ENCODE data around the gene HOXC4.

The HOXC4 gene

DNA sequence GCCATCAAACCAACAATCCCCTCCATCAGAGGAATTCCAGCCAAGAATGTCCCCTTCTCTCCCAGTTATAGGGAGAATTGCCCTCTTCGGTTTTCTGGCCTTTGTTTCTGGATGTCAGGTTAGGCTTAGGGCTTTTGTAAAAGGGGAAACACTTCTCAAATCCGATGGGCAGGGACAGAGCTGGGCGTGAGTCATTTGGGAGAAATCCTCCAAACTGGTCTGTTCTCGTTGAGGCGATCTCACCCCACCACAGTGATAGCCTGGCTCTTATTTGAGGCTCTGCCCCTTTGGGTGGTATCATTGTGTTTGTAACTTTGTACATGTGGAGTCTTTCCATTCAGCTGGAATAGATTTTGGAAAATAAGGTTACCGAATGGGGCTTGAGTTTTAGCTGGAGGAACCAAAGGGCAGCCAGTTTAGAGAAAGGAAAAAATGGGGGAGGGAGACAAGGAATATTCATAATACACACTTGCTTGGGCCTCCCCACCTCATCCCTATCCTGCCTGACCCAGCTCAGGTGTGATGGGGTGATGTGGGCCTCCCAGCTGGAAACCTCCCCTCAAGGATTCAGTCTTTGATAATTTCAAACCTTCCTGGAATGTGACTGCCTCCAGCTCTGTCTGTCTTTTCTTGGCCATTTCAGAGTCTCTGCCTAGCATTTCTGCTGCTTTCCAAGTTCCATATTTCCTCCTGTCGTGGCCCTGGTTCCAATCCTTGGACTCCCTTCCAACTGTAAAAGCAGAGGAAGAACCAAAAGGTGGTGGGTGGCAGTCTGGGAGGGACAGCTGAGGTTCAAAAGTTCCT lies 7.5 kb downstream of the HOXC4 start:
- no peak overlapping the region for H3K4me3 ChIP-seq (ENCODE audit: low read depth, low read length)
- POLR2A ChIA-PET: interaction anchor here (0.6 to 1.6 kb wide), 2 partner anchors 11 to 55 kb away, joined by 3 read pairs; no protein-coding TSS in a partner anchor
- no peak for DNase-seq (ENCODE audit: low read depth, low spot score)
- TF ChIP-seq, protein P1, sequence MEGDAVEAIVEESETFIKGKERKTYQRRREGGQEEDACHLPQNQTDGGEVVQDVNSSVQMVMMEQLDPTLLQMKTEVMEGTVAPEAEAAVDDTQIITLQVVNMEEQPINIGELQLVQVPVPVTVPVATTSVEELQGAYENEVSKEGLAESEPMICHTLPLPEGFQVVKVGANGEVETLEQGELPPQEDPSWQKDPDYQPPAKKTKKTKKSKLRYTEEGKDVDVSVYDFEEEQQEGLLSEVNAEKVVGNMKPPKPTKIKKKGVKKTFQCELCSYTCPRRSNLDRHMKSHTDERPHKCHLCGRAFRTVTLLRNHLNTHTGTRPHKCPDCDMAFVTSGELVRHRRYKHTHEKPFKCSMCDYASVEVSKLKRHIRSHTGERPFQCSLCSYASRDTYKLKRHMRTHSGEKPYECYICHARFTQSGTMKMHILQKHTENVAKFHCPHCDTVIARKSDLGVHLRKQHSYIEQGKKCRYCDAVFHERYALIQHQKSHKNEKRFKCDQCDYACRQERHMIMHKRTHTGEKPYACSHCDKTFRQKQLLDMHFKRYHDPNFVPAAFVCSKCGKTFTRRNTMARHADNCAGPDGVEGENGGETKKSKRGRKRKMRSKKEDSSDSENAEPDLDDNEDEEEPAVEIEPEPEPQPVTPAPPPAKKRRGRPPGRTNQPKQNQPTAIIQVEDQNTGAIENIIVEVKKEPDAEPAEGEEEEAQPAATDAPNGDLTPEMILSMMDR (IDR thresholded peaks at IDR 0.05; ENCODE audit: insufficient read depth, low read length, missing control alignments): no peak
- CTCF ChIA-PET: interaction anchor here (1.7 to 3.0 kb wide), 2 partner anchors 20 to 140 kb away, joined by 4 to 6 read pairs; no protein-coding TSS in a partner anchor

DNA sequence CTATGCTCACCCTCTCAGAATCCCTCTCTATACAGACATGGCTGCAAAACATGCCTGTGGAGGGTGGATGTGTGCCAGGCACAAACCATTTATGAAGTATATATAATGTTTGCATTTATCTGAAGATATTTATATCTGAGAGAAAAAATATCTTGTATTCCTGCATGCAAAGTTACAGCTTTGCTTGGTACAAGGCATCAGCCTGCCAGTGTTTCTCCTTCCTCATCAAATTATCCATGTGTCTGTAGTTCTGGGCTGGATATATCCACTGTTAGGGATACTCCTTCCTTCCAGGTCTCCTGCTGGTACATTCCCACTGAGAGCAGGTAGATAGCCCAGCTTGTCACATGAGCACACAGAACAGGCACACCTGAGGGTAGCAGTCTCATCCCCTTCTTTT lies 12.0 kb downstream of the HOXC4 start:
- no peak overlapping the region for H3K4me3 ChIP-seq (ENCODE audit: low read depth, low read length)
- POLR2A ChIA-PET: no interaction called here
- DNase-seq (ENCODE audit: low read depth, low spot score): no peak
- TF ChIP-seq, protein P1 (IDR thresholded peaks at IDR 0.05; ENCODE audit: insufficient read depth, low read length, missing control alignments): no peak
- CTCF ChIA-PET: interaction anchor here (0.7 to 2.9 kb wide), 6 partner anchors 8 to 143 kb away, joined by 3 to 12 read pairs (median 4); no protein-coding TSS in a partner anchor

DNA sequence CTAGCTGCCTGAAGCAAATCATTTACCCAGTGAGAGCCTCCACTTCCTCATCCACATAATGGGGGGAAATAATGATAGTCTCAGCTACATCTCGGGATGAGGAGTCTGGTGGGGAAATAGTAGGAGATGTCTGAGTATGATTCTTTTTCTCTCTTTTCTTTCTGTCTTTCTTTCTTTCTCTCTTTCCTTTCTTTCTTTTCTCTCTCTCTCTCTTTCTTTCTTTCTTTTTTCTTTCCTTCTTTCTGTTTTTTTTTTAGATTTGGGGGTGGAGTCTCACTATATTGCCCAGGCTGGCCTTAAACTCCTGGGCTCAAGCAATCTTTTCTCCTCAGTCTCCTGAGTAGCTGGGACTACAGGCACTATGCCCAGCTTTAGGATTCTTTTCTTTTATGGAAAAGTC lies 12.8 kb downstream of the HOXC4 start:
- H3K4me3 ChIP-seq (ENCODE audit: low read depth, low read length): no peak overlapping the region
- ChIA-PET POLR2A (no interaction called here), CTCF (interaction anchor here (0.7 to 2.9 kb wide), 5 partner anchors 9 to 320 kb away, joined by 3 to 12 read pairs (median 3); no protein-coding TSS in a partner anchor)
- TF ChIP-seq, protein P1 (IDR thresholded peaks at IDR 0.05; ENCODE audit: insufficient read depth, low read length, missing control alignments): no peak
- no peak for DNase-seq (ENCODE audit: low read depth, low spot score)

DNA sequence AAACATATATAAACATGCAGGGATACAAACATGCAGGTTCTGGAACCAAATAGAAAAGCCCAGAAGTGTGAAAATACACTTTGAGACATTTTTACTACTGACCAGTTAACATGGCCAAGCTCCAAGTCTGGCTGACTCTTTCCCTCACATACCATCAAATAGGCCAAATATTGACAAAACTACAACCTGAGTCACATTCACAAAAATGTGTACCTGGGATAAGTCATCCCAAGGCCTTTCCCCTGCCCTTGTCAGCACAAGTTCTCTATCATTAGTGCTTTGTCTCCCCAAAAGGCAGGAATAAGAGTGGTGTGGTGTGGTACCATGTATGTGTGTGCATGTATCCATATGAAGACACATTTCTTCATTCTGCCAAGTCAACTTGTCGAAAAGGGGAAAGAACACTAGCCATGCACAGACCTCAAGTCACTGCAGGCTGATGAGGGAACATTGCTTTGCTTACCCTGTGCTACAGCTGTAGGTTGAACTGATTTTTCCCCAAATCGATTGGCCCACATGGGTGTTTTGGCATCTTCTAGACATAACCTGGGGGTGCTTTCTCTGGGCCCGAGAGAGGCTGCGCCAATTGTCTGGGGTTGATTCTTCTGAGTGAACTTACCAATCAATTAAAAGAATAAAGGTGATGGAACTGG lies 14.9 kb downstream of the HOXC4 start:
- ChIA-PET POLR2A (interaction anchor here (0.6 kb wide), 1 partner anchor 51 kb away, joined by 3 read pairs; no protein-coding TSS in a partner anchor), CTCF (interaction anchor here (1.0 kb wide), 1 partner anchor 13 kb away, joined by 3 read pairs; no protein-coding TSS in a partner anchor)
- H3K4me3 ChIP-seq (ENCODE audit: low read depth, low read length): no peak overlapping the region
- DNase-seq (ENCODE audit: low read depth, low spot score): no peak
- TF ChIP-seq, protein P1 (IDR thresholded peaks at IDR 0.05; ENCODE audit: insufficient read depth, low read length, missing control alignments): no peak

DNA sequence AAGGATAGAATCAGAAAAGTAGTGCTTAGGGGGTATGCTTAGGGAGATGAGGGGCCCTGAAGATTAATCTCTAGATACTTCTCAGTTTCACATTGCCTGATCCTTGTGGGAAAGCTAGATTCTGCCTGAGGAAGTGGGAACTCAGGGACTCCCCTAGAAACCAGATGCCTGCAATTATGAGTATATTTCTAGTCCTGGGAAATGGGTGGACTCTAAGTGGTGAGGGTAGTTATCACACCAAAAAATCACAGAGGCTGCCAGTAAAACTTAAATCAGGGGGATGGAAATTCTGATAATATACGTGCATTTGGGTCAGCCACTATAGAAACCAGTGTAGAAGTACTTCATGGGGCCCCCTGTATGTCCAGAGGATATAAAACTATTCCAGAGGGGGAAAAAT lies 18.3 kb downstream of the HOXC4 start:
- POLR2A ChIA-PET: interaction anchor here (1.0 kb wide), 1 partner anchor 11 kb away, joined by 3 read pairs; no protein-coding TSS in a partner anchor
- no peak overlapping the region for H3K4me3 ChIP-seq (ENCODE audit: low read depth, low read length)
- TF ChIP-seq, protein P1 (IDR thresholded peaks at IDR 0.05; ENCODE audit: insufficient read depth, low read length, missing control alignments): no peak
- no peak for DNase-seq (ENCODE audit: low read depth, low spot score)
- CTCF ChIA-PET: interaction anchor here (1.1 to 1.9 kb wide), 2 partner anchors 39 to 129 kb away, joined by 4 to 10 read pairs; partner anchors contain the start of gene HOXC5

DNA sequence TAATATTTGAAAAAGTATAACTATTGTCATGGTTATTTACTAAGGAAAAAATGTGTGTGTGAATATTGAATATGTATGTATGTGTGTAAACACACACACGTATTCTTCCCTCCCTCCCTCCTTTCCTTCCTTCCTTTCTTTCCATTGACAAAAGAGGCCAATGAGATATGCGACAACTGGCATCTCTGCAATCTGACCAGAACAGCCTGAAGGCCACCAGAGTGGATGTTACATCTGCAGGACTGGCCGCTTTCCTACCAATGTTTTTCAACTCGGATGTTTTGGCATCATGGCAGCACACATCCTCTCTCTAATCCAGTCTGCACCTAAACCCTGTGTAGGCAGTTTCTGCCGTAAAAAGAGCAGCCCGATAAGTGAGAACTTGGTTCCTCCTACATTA lies 20.7 kb downstream of the HOXC4 start:
- H3K4me3 ChIP-seq (ENCODE audit: low read depth, low read length): no peak overlapping the region
- ChIA-PET POLR2A (no interaction called here), CTCF (interaction anchor here (1.1 kb wide), 1 partner anchor 9 kb away, joined by 3 read pairs; no protein-coding TSS in a partner anchor)
- DNase-seq (ENCODE audit: low read depth, low spot score): no peak
- TF ChIP-seq, protein P1 (IDR thresholded peaks at IDR 0.05; ENCODE audit: insufficient read depth, low read length, missing control alignments): no peak

Measured in AG04449 (cell line).